Activated T-helper 1 cell treated with anti-CD3 and anti-CD28 coated beads, Interleukin-12 subunit alpha, Interleukin-12 subunit beta, Interleukin-2, Interleukin-4 antibody, amounts not matched to agents 30 ng/mL and 10 ng/mL and 1 ng/mL, durations not matched to agents 14 hours and 24 hours and 36 hours (primary cell): ENCODE measurements around the gene CREB5. TPM values are rescaled to one million over a fixed set of nuclear protein-coding genes. Genes with fewer than 3 reads are reported as not detected.

ENCODE experiments used
- DNase-seq: peaks from one replicate; pipeline ENCODE4 v3.0.0; 2021; ENCODE audit warnings: low spot score
- H3K27ac Mint-ChIP-seq: one replicate; pipeline ENCODE4 v1.8.0; 2021; ENCODE audit warnings: mild to moderate bottlenecking, mixed read lengths
- H3K27me3 Mint-ChIP-seq: one replicate; pipeline ENCODE4 v1.8.0; 2022; ENCODE audit warnings: mild to moderate bottlenecking, moderate library complexity, mixed read lengths; ENCODE audit not compliant: insufficient read depth
- H3K36me3 Mint-ChIP-seq: one replicate; pipeline ENCODE4 v1.8.0; 2021; ENCODE audit warnings: low read depth, mixed read lengths
- H3K4me1 Mint-ChIP-seq: one replicate; pipeline ENCODE4 v1.8.0; 2021; ENCODE audit warnings: low read depth, mixed read lengths
- H3K4me3 Mint-ChIP-seq: one replicate; pipeline ENCODE4 v1.8.0; 2021; ENCODE audit warnings: mild to moderate bottlenecking, moderate library complexity, mixed read lengths
- H3K9me3 Mint-ChIP-seq: one replicate; pipeline ENCODE4 v1.8.0; 2021; ENCODE audit warnings: mixed read lengths
- intact Hi-C: fragments of 100-400 bp; cut with micrococcal nuclease; formaldehyde crosslinking; loops from one replicate; pipeline ENCODE4 v1.15.1; 2024
- total RNA-seq: library from RNA; stranded (reverse); gene quantifications from 2 replicates; pipeline ENCODE4 v1.2.3, GENCODE V29; 2022

Gene CREB5
- total RNA-seq, 1 donor from 2014 or later: not detected

DNA sequence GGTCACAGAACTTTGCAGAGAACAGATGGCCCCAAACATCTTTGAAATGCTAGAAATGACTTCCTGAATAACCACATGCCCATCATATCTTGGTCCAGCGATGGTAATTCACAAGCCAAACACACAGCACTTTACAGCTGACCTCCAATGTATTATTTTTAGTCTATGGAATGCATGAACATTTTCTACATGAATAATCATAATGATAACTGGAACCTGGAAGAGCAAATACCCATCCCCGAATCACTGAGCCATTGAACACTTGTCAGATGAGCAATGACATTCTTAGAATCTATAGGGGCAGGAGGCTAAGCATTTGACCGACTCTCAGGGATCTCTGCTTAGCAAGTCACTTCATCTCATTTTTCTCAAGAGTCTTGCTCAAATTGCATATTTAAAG is 167.3 kb downstream of the CREB5 start:
- H3K27ac Mint-ChIP-seq: no peak overlapping the region
- H3K4me3 Mint-ChIP-seq: no peak overlapping the region
- no peaks in the 10 kb centered on the region for H3K9me3 Mint-ChIP-seq
- no peaks in the 10 kb centered on the region for H3K4me1 Mint-ChIP-seq
- DNase-seq: no peak
- H3K36me3 Mint-ChIP-seq: no peaks in the 10 kb centered on the region
- intact Hi-C loops: no loop called here
- peaks cover 2% of the 10 kb centered on the region for H3K27me3 Mint-ChIP-seq

- intact Hi-C loops: no loop called here
- DNase-seq: no peak
- Mint-ChIP-seq H3K9me3 (no peaks in the 10 kb centered on the region), H3K36me3 (no peaks in the 10 kb centered on the region), H3K27ac (no peak overlapping the region), H3K4me3 (no peak overlapping the region), H3K27me3 (peaks cover 2% of the 10 kb centered on the region), H3K4me1 (no peaks in the 10 kb centered on the region)
Observed at GRCh38 chr7:28580665-28581064, 168.3 kb downstream of the CREB5 start.

GRCh38 chr7:28581351-28581750 is 169.0 kb downstream of the CREB5 start:
- no peaks in the 10 kb centered on the region for H3K4me1 Mint-ChIP-seq
- no peak for DNase-seq
- no peaks in the 10 kb centered on the region for H3K36me3 Mint-ChIP-seq
- peaks cover 3% of the 10 kb centered on the region for H3K27me3 Mint-ChIP-seq
- H3K4me3 Mint-ChIP-seq: no peak overlapping the region
- no peak overlapping the region for H3K27ac Mint-ChIP-seq
- intact Hi-C loops: no loop called here
- no peaks in the 10 kb centered on the region for H3K9me3 Mint-ChIP-seq

GRCh38 chr7:28582226-28582625 is 169.9 kb downstream of the CREB5 start:
- Mint-ChIP-seq H3K27ac (no peak overlapping the region), H3K4me1 (no peaks in the 10 kb centered on the region), H3K36me3 (no peaks in the 10 kb centered on the region), H3K27me3 (peaks cover 4% of the 10 kb centered on the region), H3K9me3 (no peaks in the 10 kb centered on the region), H3K4me3 (no peak overlapping the region)
- DNase-seq: no peak
- intact Hi-C loops: no loop called here

GRCh38 chr7:28584235-28584634 is 171.9 kb downstream of the CREB5 start:
- Mint-ChIP-seq H3K36me3 (no peaks in the 10 kb centered on the region), H3K9me3 (no peaks in the 10 kb centered on the region), H3K27ac (no peak overlapping the region), H3K4me1 (no peaks in the 10 kb centered on the region), H3K4me3 (no peak overlapping the region), H3K27me3 (peaks cover 4% of the 10 kb centered on the region)
- no peak for DNase-seq
- intact Hi-C loops: no loop called here

- H3K27me3 Mint-ChIP-seq: peaks cover 4% of the 10 kb centered on the region
- intact Hi-C loops: no loop called here
- no peaks in the 10 kb centered on the region for H3K9me3 Mint-ChIP-seq
- no peak overlapping the region for H3K4me3 Mint-ChIP-seq
- H3K36me3 Mint-ChIP-seq: no peaks in the 10 kb centered on the region
- no peaks in the 10 kb centered on the region for H3K4me1 Mint-ChIP-seq
- no peak overlapping the region for H3K27ac Mint-ChIP-seq
- no peak for DNase-seq
Observed at GRCh38 chr7:28586736-28587135, 174.4 kb downstream of the CREB5 start.

DNA sequence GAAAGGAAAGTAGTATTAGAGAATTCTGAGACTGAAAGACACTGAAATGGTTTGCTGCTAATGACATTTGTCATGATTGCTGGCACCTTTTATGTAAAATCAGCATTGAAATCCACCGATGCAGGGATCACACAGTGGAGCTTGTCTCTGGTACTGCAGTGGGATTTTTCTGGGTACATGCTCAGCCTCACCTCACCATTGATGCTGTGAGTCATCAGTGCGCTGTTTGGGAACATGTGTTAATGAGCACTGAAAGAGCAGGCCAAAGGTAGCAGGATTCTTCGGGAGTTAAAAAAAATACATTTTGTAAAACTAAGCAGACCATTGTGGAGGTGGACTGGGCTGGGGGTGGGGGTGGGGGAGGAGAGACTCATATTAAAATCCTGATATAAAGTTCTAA is 174.9 kb downstream of the CREB5 start:
- H3K4me1 Mint-ChIP-seq: no peaks in the 10 kb centered on the region
- no peaks in the 10 kb centered on the region for H3K9me3 Mint-ChIP-seq
- no peak overlapping the region for H3K4me3 Mint-ChIP-seq
- no peak overlapping the region for H3K27ac Mint-ChIP-seq
- H3K36me3 Mint-ChIP-seq: no peaks in the 10 kb centered on the region
- intact Hi-C loops: no loop called here
- no peak for DNase-seq
- H3K27me3 Mint-ChIP-seq: peaks cover 2% of the 10 kb centered on the region

DNA sequence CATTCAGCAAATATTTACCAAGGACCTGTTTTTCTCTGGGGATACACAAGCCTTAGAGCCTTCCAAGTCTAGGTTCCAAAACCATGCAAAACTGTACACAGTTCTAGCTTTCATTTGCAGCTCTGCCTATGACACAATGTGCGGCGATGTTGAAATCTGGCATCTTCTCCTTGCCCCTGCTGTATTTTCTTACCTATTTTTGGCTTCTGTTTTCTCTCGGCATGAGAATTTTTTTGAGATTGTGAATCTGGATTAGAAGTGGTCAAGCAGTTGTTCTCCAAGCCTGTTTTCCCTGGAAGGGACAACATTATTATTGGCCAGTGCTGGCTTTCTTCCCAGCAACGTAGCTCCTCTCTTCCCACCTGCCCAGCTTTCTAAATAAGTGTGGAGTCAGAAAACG is 176.3 kb downstream of the CREB5 start:
- H3K4me1 Mint-ChIP-seq: no peaks in the 10 kb centered on the region
- intact Hi-C loops: no loop called here
- H3K4me3 Mint-ChIP-seq: no peak overlapping the region
- no peak for DNase-seq
- no peaks in the 10 kb centered on the region for H3K9me3 Mint-ChIP-seq
- no peaks in the 10 kb centered on the region for H3K36me3 Mint-ChIP-seq
- no peak overlapping the region for H3K27ac Mint-ChIP-seq
- peaks cover 2% of the 10 kb centered on the region for H3K27me3 Mint-ChIP-seq

DNA sequence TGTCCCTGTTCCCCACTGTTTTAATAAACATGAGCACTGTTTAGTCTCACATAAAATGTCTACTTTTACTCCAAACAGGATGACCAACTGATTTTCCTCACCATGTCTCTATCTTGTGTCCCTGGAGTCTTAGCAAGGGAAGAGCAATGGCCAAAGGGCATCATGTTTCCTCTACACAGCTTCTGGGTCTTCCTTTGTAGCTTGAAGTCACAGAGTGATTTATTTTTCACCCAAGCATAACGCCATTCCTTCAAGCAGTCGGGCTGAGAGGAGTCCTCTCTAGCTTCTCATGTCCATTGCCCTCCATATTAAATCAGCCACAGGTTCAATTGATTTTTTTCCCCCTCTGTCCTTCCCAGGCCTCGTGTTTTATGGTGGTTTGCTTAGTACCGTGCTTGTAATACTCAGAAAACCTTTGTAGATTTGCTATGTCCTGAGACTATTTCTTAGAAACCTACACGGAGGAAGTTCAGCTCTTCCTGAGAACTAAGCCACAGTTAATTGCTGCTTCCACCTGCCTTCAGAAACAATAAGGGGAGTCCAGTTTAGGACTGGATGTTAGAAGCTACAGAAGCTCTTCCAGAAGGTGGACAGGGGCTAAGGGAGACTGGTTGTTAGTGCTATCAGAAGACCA is 178.8 kb downstream of the CREB5 start:
- H3K9me3 Mint-ChIP-seq: no peaks in the 10 kb centered on the region
- H3K36me3 Mint-ChIP-seq: no peaks in the 10 kb centered on the region
- intact Hi-C loops: no loop called here
- H3K4me3 Mint-ChIP-seq: no peak overlapping the region
- H3K27me3 Mint-ChIP-seq: peaks cover 5% of the 10 kb centered on the region
- H3K4me1 Mint-ChIP-seq: no peaks in the 10 kb centered on the region
- DNase-seq: no peak
- H3K27ac Mint-ChIP-seq: no peak overlapping the region

- Mint-ChIP-seq H3K9me3 (no peaks in the 10 kb centered on the region), H3K4me1 (no peaks in the 10 kb centered on the region), H3K4me3 (no peak overlapping the region), H3K27me3 (peaks cover 3% of the 10 kb centered on the region), H3K36me3 (no peaks in the 10 kb centered on the region), H3K27ac (no peak overlapping the region)
- intact Hi-C loops: no loop called here
- no peak for DNase-seq
Observed at GRCh38 chr7:28591725-28592349, 179.5 kb downstream of the CREB5 start.

- intact Hi-C loops: no loop called here
Observed at GRCh38 chr7:28592861-28593260, 180.5 kb downstream of the CREB5 start.

GRCh38 chr7:28595076-28595475 is 182.8 kb downstream of the CREB5 start:
- DNase-seq: no peak
- no peaks in the 10 kb centered on the region for H3K36me3 Mint-ChIP-seq
- intact Hi-C loops: no loop called here

More at GRCh38 chr7:28592861-28593260, 180.5 kb downstream of the CREB5 start:
- Mint-ChIP-seq H3K4me3 (no peak overlapping the region), H3K36me3 (no peaks in the 10 kb centered on the region), H3K27me3 (peaks cover 3% of the 10 kb centered on the region), H3K9me3 (no peaks in the 10 kb centered on the region), H3K27ac (no peak overlapping the region), H3K4me1 (no peaks in the 10 kb centered on the region)
- DNase-seq: no peak

GRCh38 chr7:28595801-28596200 is 183.5 kb downstream of the CREB5 start:
- no peaks in the 10 kb centered on the region for H3K9me3 Mint-ChIP-seq
- H3K4me1 Mint-ChIP-seq: no peaks in the 10 kb centered on the region
- H3K4me3 Mint-ChIP-seq: no peak overlapping the region
- intact Hi-C loops: no loop called here
- peaks cover 3% of the 10 kb centered on the region for H3K27me3 Mint-ChIP-seq
- DNase-seq: no peak
- no peaks in the 10 kb centered on the region for H3K36me3 Mint-ChIP-seq
- no peak overlapping the region for H3K27ac Mint-ChIP-seq

More at GRCh38 chr7:28595076-28595475, 182.8 kb downstream of the CREB5 start:
- no peaks in the 10 kb centered on the region for H3K9me3 Mint-ChIP-seq
- H3K27ac Mint-ChIP-seq: no peak overlapping the region
- H3K4me3 Mint-ChIP-seq: no peak overlapping the region
- H3K27me3 Mint-ChIP-seq: peaks cover 3% of the 10 kb centered on the region
- no peaks in the 10 kb centered on the region for H3K4me1 Mint-ChIP-seq
